ENCODE measurements around the gene PPP1R14D.

PPP1R14D gene

GRCh38 chr15:40850576-40851112, 22.1 kb upstream of the PPP1R14D start:
- no peak for DNase-seq

- no peak for DNase-seq
Observed at GRCh38 chr15:40847223-40847961, 18.9 kb upstream of the PPP1R14D start.

- no peak for DNase-seq
Observed at GRCh38 chr15:40846841-40847222, 18.3 kb upstream of the PPP1R14D start.

- no peak for DNase-seq
Observed at GRCh38 chr15:40845511-40846284, 17.2 kb upstream of the PPP1R14D start.

- DNase-seq: no peak
Observed at GRCh38 chr15:40845036-40845435, 16.5 kb upstream of the PPP1R14D start.

GRCh38 chr15:40844696-40845030, 16.2 kb upstream of the PPP1R14D start:
- DNase-seq: peak; percentile 64

- DNase-seq: no peak
Observed at GRCh38 chr15:40843885-40844695, 15.6 kb upstream of the PPP1R14D start, which contains the start of gene SPINT1. Gene SPINT1 (plus strand): TSS chr15:40844048. CDS start chr15:40844555, 507 bp downstream.

GRCh38 chr15:40843261-40843884, 14.9 kb upstream of the PPP1R14D start:
- DNase-seq: no peak

GRCh38 chr15:40841741-40842140, 13.2 kb upstream of the PPP1R14D start:
- DNase-seq: no peak

GRCh38 chr15:40838756-40839155, 10.2 kb upstream of the PPP1R14D start:
- DNase-seq: no peak

GRCh38 chr15:40836020-40836419, 7.5 kb upstream of the PPP1R14D start:
- no peak for DNase-seq

GRCh38 chr15:40832903-40833302, 4.4 kb upstream of the PPP1R14D start:
- DNase-seq: no peak

- DNase-seq: no peak
Observed at GRCh38 chr15:40831861-40832260, 3.4 kb upstream of the PPP1R14D start.

GRCh38 chr15:40830884-40831283, 2.4 kb upstream of the PPP1R14D start:
- DNase-seq: no peak

GRCh38 chr15:40829115-40829514, 607 bp upstream of the PPP1R14D start:
- DNase-seq: no peak

- no peak for DNase-seq
Observed at GRCh38 chr15:40826423-40827075, 2.0 kb downstream of the PPP1R14D start.

GRCh38 chr15:40825661-40826422, 2.7 kb downstream of the PPP1R14D start:
- no peak for DNase-seq

GRCh38 chr15:40823572-40824343, 4.8 kb downstream of the PPP1R14D start:
- DNase-seq: no peak

GRCh38 chr15:40821195-40821594, 7.3 kb downstream of the PPP1R14D start:
- DNase-seq: no peak

GRCh38 chr15:40819048-40819447, 9.5 kb downstream of the PPP1R14D start:
- DNase-seq: no peak

All from right forelimb (tissue), 1 donor.